T-helper 22 cell (primary cell): ENCODE data around the gene RPP38.

ENCODE experiments used
- DNase-seq: peaks from one replicate; pipeline ENCODE4 v3.0.0-alpha.2; 2020; ENCODE audit warnings: low read depth

RPP38 gene

DNA sequence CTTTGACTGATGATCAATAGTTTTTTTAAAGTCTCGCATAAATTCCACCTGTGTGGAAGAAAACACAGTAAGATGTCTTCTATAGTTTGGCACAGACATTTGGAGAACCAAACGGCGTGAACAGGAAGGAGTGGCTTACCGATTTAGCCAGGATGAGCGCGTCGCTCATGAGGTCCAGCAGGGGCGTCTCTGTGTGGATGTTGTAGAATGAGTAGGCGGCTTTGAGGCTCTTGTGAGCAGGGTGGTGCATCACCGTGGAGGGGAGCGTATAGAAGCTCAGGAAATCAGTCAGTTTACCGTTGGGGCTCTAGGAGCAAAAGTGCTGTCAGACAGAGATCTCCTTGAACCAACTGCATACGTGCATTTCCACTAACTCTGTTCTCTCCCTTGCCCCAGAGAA lies 15.5 kb downstream of the RPP38 start:
- DNase-seq = no peak

DNA sequence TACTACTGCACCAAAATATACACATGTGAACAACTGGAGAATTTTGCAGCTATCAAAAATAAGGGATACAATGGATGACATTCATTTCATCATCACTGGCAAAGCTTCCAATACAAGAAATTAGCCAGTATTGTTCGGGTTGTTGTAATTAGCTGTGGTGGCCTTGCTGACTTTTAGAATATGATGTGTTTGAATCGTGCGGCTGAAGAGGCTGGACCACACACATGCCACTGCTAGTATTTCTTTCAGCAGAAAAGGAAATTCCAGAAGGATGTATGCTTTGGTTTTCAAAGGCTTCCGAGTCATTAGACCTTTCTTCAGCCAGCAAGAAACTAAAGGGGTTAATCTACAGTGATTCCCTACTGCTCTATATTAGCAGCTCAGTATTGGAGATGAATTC lies 16.6 kb downstream of the RPP38 start:
- no peak for DNase-seq

- DNase-seq = no peak
Observed at GRCh38 chr10:15116225-15116624, 19.1 kb downstream of the RPP38 start.

DNA sequence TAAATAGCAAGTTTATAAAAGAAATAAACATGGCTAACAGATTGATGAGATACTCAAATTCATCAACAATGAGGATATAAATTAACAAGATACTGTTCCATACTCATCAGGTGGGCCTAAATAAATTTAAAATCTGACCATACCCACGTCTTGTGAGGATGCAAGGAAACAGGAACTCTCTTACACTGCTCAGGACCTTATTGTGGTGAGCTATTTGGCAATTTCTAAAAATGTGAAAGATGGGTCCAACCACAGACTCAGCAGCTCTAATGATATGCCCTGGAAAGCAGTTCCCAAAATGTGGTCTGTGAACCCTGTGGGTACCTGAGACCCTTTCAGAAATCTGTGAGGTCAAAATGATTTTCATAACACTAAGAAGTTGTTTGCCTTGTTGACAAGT lies 21.5 kb downstream of the RPP38 start:
- DNase-seq = no peak

GRCh38 chr10:15120523-15120922 lies 23.4 kb downstream of the RPP38 start:
- DNase-seq = no peak

DNA sequence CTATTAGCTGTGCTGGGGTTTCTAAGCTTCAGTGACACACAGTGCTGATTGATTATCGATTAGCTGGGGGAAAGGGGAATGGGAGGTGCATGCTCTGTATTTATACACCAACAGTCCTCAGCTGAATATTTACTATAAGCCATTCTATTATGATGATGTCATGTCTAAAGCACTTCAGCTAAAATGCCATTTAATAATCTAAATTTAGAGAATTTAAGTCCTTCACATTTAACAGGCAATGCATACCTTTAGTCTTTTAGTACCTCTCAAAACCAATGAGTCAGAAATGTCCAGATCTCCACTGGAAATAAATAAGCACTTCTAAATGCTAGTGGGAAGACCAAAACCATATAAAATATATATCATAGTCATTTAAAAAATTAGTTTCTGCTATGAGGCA lies 24.6 kb downstream of the RPP38 start:
- no peak for DNase-seq

DNA sequence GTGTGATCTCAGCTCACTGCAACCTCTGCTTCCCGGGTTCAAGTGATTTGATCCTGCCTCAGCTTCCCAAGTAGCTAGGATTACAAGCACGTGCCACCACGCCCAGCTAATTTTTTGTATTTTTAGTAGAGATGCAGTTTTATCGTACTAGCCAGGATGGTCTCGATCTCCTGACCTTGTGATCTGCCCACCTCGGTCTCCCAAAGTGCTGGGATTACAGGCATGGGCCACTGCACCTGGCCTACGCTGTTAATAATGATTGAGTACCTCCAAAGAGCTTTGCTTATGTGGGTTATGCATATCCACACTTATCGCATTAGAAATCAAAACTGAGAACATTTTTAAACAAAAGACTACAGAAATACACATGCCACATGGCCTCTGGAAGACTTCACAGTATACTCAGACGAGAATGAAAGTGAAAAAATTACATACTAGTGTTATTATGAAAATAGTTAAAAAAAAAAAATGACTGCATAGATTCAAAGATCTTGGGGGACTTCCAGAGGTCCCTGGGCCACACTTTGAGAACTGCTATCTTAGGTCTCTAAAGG lies 25.4 kb downstream of the RPP38 start:
- no peak for DNase-seq

- DNase-seq = no peak
Observed at GRCh38 chr10:15123749-15124184, 26.6 kb downstream of the RPP38 start.

GRCh38 chr10:15124190-15124589 lies 27.0 kb downstream of the RPP38 start:
- no peak for DNase-seq

DNA sequence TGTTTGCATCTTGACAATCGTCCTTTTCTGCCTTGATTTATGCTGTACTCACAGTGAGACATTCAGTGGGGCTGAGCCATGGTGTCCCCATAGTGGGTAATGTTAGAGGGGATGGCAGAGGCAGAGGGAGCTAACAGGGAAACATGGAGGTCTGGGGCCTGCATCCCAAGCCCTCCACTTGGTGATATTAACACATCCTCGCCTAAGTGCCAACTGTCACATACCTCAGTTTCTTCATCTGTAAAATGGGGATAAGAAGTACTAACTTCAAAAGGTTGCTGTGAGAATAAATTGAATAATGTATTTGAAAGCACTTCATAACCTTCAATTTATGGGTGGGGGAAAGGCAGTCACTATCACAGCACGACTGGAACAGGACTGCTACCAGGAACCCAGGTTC lies 27.8 kb downstream of the RPP38 start:
- DNase-seq = no peak

GRCh38 chr10:15131330-15131729 lies 34.2 kb downstream of the RPP38 start:
- no peak for DNase-seq

- no peak for DNase-seq
Observed at GRCh38 chr10:15136129-15137035, 39.2 kb downstream of the RPP38 start.

GRCh38 chr10:15137036-15137359 lies 39.8 kb downstream of the RPP38 start:
- no peak for DNase-seq

- no peak for DNase-seq
Observed at GRCh38 chr10:15137636-15138035, 40.5 kb downstream of the RPP38 start.

GRCh38 chr10:15140698-15141097 lies 43.5 kb downstream of the RPP38 start:
- no peak for DNase-seq

GRCh38 chr10:15141136-15142054 lies 44.2 kb downstream of the RPP38 start:
- DNase-seq = no peak

DNA sequence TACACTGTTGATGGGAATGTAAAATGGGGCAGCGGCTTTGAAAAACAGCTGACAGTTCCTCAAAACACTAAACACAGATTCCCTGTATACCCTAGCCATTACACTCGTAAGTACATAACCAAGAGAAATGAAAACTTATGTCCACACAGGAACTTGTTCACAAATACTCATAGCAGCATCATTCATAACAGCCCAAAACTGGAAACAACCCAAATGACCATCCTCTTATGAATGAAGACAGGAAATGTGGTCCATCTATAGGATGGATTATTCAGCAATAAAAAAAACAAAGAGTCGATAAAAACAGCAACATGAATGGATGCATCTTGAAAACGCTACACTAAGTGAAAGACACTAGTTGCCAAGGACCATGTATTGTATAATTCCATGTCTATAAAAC lies 47.6 kb downstream of the RPP38 start:
- DNase-seq = no peak

- no peak for DNase-seq
Observed at GRCh38 chr10:15146366-15146765, 49.2 kb downstream of the RPP38 start.

DNA sequence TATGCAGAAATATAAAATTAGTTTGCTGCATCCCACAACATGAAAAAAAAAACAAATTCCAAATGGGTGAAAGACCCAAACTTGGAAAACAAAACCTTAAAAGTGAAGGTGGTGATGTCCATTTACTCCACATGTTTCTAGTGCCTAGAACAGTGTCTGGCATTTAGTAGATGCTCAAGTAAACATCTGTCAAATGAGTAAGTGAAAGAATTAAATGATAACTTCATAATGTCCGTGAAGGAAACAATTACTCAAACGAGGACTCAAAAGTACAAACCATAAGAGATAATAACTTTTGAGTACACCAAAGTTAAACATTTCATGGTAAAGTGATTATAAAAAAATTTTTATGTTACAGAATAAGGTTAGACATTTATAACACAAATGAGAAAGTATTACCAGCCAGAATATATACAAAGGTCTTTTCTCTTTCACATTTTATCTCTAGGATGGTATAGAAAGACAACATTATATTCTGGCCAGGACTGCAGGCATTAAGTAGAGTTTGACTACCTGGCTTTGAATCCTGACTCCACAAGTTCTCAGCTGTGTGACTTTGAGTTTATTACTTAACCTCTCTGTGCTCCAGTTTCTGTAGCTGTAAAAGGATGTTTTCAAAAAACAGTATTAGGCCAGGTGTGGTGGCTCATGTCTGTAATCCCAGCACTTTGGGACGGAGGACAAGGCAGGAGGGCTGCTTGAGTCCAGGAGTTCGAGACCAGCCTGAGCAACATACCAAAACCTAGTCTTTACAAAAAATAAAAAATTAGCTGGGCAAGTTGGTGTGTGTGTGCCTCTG lies 50.6 kb downstream of the RPP38 start:
- DNase-seq = no peak

GRCh38 chr10:15149042-15149771 lies 52.1 kb downstream of the RPP38 start:
- no peak for DNase-seq

- DNase-seq = no peak
Observed at GRCh38 chr10:15150563-15150962, 53.4 kb downstream of the RPP38 start.
